ENCODE results near the gene SPATA16. TPM values are rescaled to one million over a fixed set of nuclear protein-coding genes. Genes with fewer than 3 reads are reported as not detected.

The SPATA16 gene
- total and polyA plus RNA-seq, 2 of the 13 experiments (the other 11 are each of a cell fraction or from before 2014, with no cell fraction given) = not detected

- Histone ChIP-seq H3K4me2 (ENCODE audit: low read depth, low read length) (no peak overlapping the region), H3K4me1 (ENCODE audit: insufficient read depth, low read length) (peaks cover 12% of the 10 kb centered on the region; the same call in 1 of the 2 replicates), H3K79me2 (ENCODE audit: insufficient read depth, low read length) (no peaks in the 10 kb centered on the region), H4K20me1 (ENCODE audit: insufficient read depth, low read length) (no peaks in the 10 kb centered on the region), H3K27ac (ENCODE audit: extremely low read length, insufficient read depth, low read length) (no peak overlapping the region), H3K27me3 (ENCODE audit: control insufficient read depth in 1 of 2, insufficient read depth in 2 of 2, low read length in 2 of 2) (peaks cover 0 to 4% of the 10 kb centered on the region in 2 experiments; a peak in 1 of 5 replicates), H2AFZ (ENCODE audit: low read length) (no peak overlapping the region), H3K36me3 (replicated peaks in 1 of 2; ENCODE audit: control insufficient read depth in 1 of 2, insufficient read depth in 2 of 2, low read length in 2 of 2) (no peaks in the 10 kb centered on the region), H3K9me3 (ENCODE audit: low read length) (no peaks in the 10 kb centered on the region), H3K4me3 (replicated peaks in 1 of 3; ENCODE audit: insufficient read depth in 1 of 3, low read depth in 2 of 3, low read length in 3 of 3) (no peak overlapping the region), H3K9ac (ENCODE audit: insufficient read depth, low read depth, low read length) (no peak overlapping the region)
- intact Hi-C loops (cut with micrococcal nuclease; ENCODE audit: unreplicated experiment) (no loop called here), in situ Hi-C loops (cut with HindIII; ENCODE audit: extremely low pct_ligation_motif_present, low pct_unique_long_range_greater_than_20kb) (no loop called here)
- POLR2A ChIA-PET = no interaction called here
- CTCF ChIA-PET (ENCODE audit: low intra/inter-chr PET ratio, low total read pairs) = no interaction called here
- DNase-seq (ENCODE audit: low spot score) (no peak), FAIRE-seq (no peak), ATAC-seq (no peak)
- TF ChIP-seq ZBTB25 (CRISPR knock-in tag; IDR thresholded peaks at IDR 0.05) = no peak
- TF ChIP-seq SRF (IDR thresholded peaks at IDR 0.05; ENCODE audit: low read depth, low read length) = no peak
- TF ChIP-seq KLF9 (CRISPR knock-in tag; IDR thresholded peaks at IDR 0.05; ENCODE audit: low read depth) = no peak
- no peak for TF ChIP-seq ZNF501 (CRISPR knock-in tag; IDR thresholded peaks at IDR 0.05)
- no peak for TF ChIP-seq FOXA1 (IDR thresholded peaks at IDR 0.05)
- TF ChIP-seq FOXA1 (CRISPR knock-in tag; IDR thresholded peaks at IDR 0.05) = no peak
- no peak for TF ChIP-seq ZNF816 (CRISPR knock-in tag; IDR thresholded peaks at IDR 0.05; ENCODE audit: borderline replicate concordance)
- TF ChIP-seq ZNF83 (CRISPR knock-in tag; IDR thresholded peaks at IDR 0.05; ENCODE audit: borderline replicate concordance) = no peak
- TF ChIP-seq ZNF615 (CRISPR knock-in tag; IDR thresholded peaks at IDR 0.05; ENCODE audit: borderline replicate concordance) = no peak
- TF ChIP-seq RBAK (CRISPR knock-in tag; IDR thresholded peaks at IDR 0.05) = no peak
- TF ChIP-seq CREM (IDR thresholded peaks at IDR 0.05) = no peak
- no peak for TF ChIP-seq CREM (CRISPR knock-in tag; IDR thresholded peaks at IDR 0.05)
- TF ChIP-seq KLF11 (CRISPR knock-in tag; IDR thresholded peaks at IDR 0.05) = no peak
- no peak for TF ChIP-seq ZBTB4 (CRISPR knock-in tag; IDR thresholded peaks at IDR 0.05; ENCODE audit: borderline replicate concordance)
- no peak for TF ChIP-seq SUZ12 (IDR thresholded peaks at IDR 0.05; ENCODE audit: low read depth, low read length)
- TF ChIP-seq ZNF468 (CRISPR knock-in tag; IDR thresholded peaks at IDR 0.05) = no peak
- TF ChIP-seq ZNF20 (CRISPR knock-in tag; IDR thresholded peaks at IDR 0.05) = no peak
- TF ChIP-seq ZNF749 (CRISPR knock-in tag; IDR thresholded peaks at IDR 0.05; ENCODE audit: borderline replicate concordance) = no peak
- TF ChIP-seq CC2D1A (CRISPR knock-in tag; IDR thresholded peaks at IDR 0.05) = no peak
- no TSS peak for BruUV-seq (replicated peaks)
- 38% methylated on average over 3 of the region's 3 CpGs for WGBS (ENCODE audit: low lambda C conversion rate)
These were observed 133.8 kb downstream of the SPATA16 start for GRCh38 chr3:173007079-173007723.
